Measurements from ENCODE around the gene ABCB11.

ABCB11 gene

GRCh38 chr2:169072163-169072925, 41.2 kb upstream of the ABCB11 start:
- in situ Hi-C loops (cut with MboI; ENCODE audit: low pct_unique_long_range_greater_than_20kb, low sequenced_read_pairs, unreplicated experiment), result no loop called here
- no peak for DNase-seq (ENCODE audit: low spot score)
- no peak for TF ChIP-seq CTCF (IDR thresholded peaks at IDR 0.05; ENCODE audit: extremely low read depth, insufficient read depth, missing control alignments)

DNA sequence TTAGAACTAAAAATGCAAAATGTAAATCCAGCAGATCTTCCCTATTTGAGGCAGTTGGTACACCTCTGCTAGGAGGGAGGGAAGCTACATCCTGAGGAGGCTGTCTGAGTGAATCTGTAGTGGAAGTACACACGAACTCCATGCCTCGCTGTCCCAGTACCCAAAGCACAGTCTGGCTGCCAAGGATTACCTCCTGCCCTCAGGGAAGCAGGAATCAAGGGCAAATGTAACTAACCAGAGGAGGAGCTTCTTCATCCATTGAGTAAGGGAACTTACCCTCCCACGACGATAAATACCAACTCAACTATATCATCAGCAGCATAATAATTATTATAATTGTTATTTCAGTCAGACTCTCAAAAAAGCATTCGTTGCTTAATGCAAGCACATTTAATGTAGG, 40.3 kb upstream of the ABCB11 start:
- in situ Hi-C loops (cut with MboI; ENCODE audit: low pct_unique_long_range_greater_than_20kb, low sequenced_read_pairs, unreplicated experiment), result no loop called here
- no peak for TF ChIP-seq CTCF (IDR thresholded peaks at IDR 0.05; ENCODE audit: extremely low read depth, insufficient read depth, missing control alignments)
- DNase-seq (ENCODE audit: low spot score), result no peak

DNA sequence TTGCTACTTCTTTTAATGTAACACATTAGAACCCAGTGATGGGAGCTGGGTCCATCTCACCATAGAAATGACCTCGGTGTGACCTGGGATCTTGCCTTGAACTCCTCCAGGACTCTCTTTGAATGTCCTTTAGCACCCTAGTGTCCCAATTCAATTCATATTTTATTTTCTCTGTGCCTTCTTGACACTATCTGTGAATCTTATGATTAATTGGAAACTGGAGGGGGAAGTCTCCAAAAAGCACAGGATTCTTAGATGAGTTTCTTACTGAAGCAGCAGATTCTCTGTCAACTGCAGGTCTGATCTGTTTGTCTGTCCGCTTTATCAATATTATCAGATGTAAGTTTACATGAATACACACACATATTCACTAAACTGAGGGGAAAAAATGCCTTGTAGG, 38.7 kb upstream of the ABCB11 start:
- TF ChIP-seq CTCF (IDR thresholded peaks at IDR 0.05; ENCODE audit: extremely low read depth, insufficient read depth, missing control alignments), result no peak
- DNase-seq (ENCODE audit: low spot score), result no peak
- in situ Hi-C loops (cut with MboI; ENCODE audit: low pct_unique_long_range_greater_than_20kb, low sequenced_read_pairs, unreplicated experiment), result no loop called here

DNA sequence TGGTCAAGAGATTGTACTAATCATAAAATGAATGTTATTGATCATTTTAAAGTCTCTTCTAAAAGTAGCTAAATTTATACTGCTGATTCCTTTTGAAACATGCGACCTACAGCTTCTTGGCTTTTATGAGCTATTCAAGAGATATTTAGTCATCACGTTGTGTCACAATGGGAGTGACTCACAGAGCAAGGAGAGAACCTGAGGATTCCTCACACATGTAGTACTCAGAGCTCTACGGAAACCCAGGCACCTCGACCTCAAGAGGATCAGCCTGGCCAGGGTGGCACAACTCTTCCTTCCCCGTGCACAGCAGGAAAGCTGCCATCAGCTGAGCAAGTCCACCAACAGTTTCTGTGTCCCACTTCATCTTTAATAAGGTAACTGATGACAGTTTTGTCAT, 38.2 kb upstream of the ABCB11 start, which contains the start of gene DHRS9:
TSS of gene DHRS9 (plus strand) at position 223 of the 400 bp plus-strand sequence. CDS start 12,019 bp downstream, outside the sequence.
- DNase-seq (ENCODE audit: low spot score), result no peak
- no peak for TF ChIP-seq CTCF (IDR thresholded peaks at IDR 0.05; ENCODE audit: extremely low read depth, insufficient read depth, missing control alignments)
- in situ Hi-C loops (cut with MboI; ENCODE audit: low pct_unique_long_range_greater_than_20kb, low sequenced_read_pairs, unreplicated experiment), result no loop called here

GRCh38 chr2:169066897-169067296, 35.8 kb upstream of the ABCB11 start:
- in situ Hi-C loops (cut with MboI; ENCODE audit: low pct_unique_long_range_greater_than_20kb, low sequenced_read_pairs, unreplicated experiment), result no loop called here
- no peak for TF ChIP-seq CTCF (IDR thresholded peaks at IDR 0.05; ENCODE audit: extremely low read depth, insufficient read depth, missing control alignments)
- no peak for DNase-seq (ENCODE audit: low spot score)

DNA sequence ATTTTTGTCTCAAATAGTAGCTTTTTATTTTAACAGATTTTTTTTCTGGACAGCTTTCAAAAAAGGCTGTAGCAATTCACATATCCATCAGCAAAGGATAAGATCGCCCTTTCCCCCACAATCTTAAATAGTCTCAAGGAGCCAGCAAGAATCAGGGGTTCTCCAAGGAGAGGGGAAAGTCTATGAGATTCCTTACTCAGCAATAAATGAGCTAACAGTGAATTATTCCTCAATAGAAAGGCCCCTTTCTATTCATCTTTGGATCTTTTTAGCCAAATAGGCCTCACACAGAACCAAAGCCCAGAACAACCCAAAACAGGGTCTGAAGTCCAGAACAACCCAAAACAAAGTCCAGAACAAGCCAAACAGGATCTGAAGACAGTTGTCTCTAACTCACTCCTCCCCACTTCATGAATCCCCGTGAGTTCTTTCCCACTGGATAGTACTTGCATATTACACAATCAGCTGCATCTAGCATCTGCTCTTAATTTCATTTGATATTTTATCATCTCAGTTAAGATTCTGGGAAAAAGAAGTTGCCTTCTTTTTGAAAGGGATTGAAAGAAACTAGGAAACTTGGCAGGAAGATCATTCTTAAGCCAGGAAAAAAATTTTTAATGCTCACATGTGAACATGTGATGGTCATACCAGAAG, 34.9 kb upstream of the ABCB11 start:
- in situ Hi-C loops (cut with MboI; ENCODE audit: low pct_unique_long_range_greater_than_20kb, low sequenced_read_pairs, unreplicated experiment), result no loop called here
- no peak for TF ChIP-seq CTCF (IDR thresholded peaks at IDR 0.05; ENCODE audit: extremely low read depth, insufficient read depth, missing control alignments)
- DNase-seq (ENCODE audit: low spot score), result no peak

Data from GM13977 (cell line).